ENCODE measurements around the gene YJEFN3. TPM values are rescaled to one million over a fixed set of nuclear protein-coding genes. Genes with fewer than 3 reads are reported as not detected.

Gene YJEFN3
- polyA plus RNA-seq, 1 donor (not counting 4 experiments of a cell fraction or from before 2014, with no cell fraction given), result 1.2 TPM

DNA sequence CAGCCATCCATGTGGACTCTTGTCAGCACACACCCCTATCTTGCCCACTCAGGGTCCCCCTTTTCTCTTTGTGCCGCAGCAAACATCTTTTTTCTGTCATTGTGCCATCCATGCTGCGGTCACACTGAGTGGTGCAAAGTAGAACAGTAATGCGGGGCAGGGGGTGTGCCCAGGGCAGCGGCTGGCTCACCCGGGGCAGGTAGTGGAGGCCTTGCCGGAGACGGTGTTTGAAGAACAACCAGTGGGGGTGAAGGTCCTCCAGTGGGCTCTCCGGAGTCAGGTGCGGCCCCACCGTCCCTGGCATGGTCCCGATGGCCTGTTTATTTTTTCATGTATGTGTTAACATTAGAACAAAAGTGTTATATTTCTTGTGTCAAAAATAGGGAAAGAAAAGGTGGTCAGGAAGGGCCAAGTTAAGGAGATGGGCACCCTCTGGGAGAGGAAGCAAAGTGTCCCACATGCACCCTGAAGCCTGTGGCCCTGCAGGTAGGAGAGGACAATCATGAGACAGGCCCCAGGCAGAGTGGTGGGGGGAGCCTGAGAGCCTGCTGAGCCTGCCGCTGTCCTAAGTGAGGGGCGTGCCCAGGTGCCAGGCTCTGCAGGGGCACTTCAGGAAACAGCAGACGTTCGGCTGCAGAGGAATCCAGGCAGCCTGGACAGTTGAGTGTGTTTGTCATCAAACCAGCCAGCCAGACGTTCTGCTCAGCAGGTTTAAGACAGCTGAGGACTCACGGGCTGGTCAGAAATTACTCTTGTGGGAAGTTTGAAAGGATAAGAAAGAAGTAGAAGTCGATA is 25.7 kb upstream of the YJEFN3 start:
- DNase-seq (ENCODE audit: low read depth, low spot score), result no peak
- dilution Hi-C loops (cut with MboI; ENCODE audit: extremely low pct_ligation_motif_present, low sequenced_read_pairs), result no loop called here
- H3K9me1 ChIP-seq (ENCODE audit: control insufficient read depth, extremely low read depth, insufficient read depth, low read length), result no peaks in the 10 kb centered on the region
- H3K9ac ChIP-seq (ENCODE audit: control insufficient read depth, extremely low read depth, insufficient read depth, low read length), result no peak overlapping the region
- no peak overlapping the region for H3K27ac ChIP-seq (ENCODE audit: control insufficient read depth, insufficient read depth, low read length)
- no peak overlapping the region for H3K4me2 ChIP-seq (ENCODE audit: control insufficient read depth, extremely low read depth, insufficient read depth, low read depth, low read length)
- no peaks in the 10 kb centered on the region for H4K20me1 ChIP-seq (ENCODE audit: control insufficient read depth, extremely low read depth, insufficient read depth, low read length)
- no peaks in the 10 kb centered on the region for H3K79me2 ChIP-seq (ENCODE audit: control insufficient read depth, insufficient read depth, low read length)
- H3K9me3 ChIP-seq (ENCODE audit: control insufficient read depth, low read depth, low read length), result no peaks in the 10 kb centered on the region
- H3K4me1 ChIP-seq (ENCODE audit: control insufficient read depth, extremely low read depth, insufficient read depth, low read length), result no peaks in the 10 kb centered on the region
- H3K27me3 ChIP-seq (ENCODE audit: control insufficient read depth, extremely low read depth, insufficient read depth, low read length), result no peaks in the 10 kb centered on the region
- H3K36me3 ChIP-seq (ENCODE audit: control insufficient read depth in 2 of 2, extremely low read depth in 1 of 2, insufficient read depth in 2 of 2, low read length in 2 of 2), result peaks cover 37 to 45% of the 10 kb centered on the region in 2 experiments
- H2AFZ ChIP-seq (ENCODE audit: control insufficient read depth, low read length), result no peak overlapping the region
- H3K4me3 ChIP-seq (ENCODE audit: control insufficient read depth in 2 of 3, extremely low read depth in 1 of 3, insufficient read depth in 2 of 3, low read depth in 1 of 3, low read length in 3 of 3), result no peak overlapping the region
- no peak for FAIRE-seq
- TF ChIP-seq EZH2 (IDR thresholded peaks at IDR 0.05; ENCODE audit: low read length) (no peak), CTCF (optimal IDR thresholded peaks at IDR 0.05 in 1 of 3, IDR thresholded peaks at IDR 0.05 in 1 of 3, conservative IDR thresholded peaks at IDR 0.05 in 1 of 3; ENCODE audit: extremely low read depth in 1 of 3, insufficient read depth in 2 of 3, low read length in 3 of 3) (no peak)

GRCh38 chr19:19504754-19505668 is 23.7 kb upstream of the YJEFN3 start:
- H3K4me2 ChIP-seq (ENCODE audit: control insufficient read depth, extremely low read depth, insufficient read depth, low read depth, low read length), result no peak overlapping the region
- H3K4me1 ChIP-seq (ENCODE audit: control insufficient read depth, extremely low read depth, insufficient read depth, low read length), result no peaks in the 10 kb centered on the region
- TF ChIP-seq CTCF (optimal IDR thresholded peaks at IDR 0.05 in 1 of 3, IDR thresholded peaks at IDR 0.05 in 1 of 3, conservative IDR thresholded peaks at IDR 0.05 in 1 of 3; ENCODE audit: extremely low read depth in 1 of 3, insufficient read depth in 2 of 3, low read length in 3 of 3) (no peak), EZH2 (IDR thresholded peaks at IDR 0.05; ENCODE audit: low read length) (no peak)
- no peak overlapping the region for H3K27ac ChIP-seq (ENCODE audit: control insufficient read depth, insufficient read depth, low read length)
- H2AFZ ChIP-seq (ENCODE audit: control insufficient read depth, low read length), result no peak overlapping the region
- FAIRE-seq (no peak), DNase-seq (ENCODE audit: low read depth, low spot score) (no peak)
- H3K27me3 ChIP-seq (ENCODE audit: control insufficient read depth, extremely low read depth, insufficient read depth, low read length), result no peaks in the 10 kb centered on the region
- no peaks in the 10 kb centered on the region for H3K9me3 ChIP-seq (ENCODE audit: control insufficient read depth, low read depth, low read length)
- no peaks in the 10 kb centered on the region for H4K20me1 ChIP-seq (ENCODE audit: control insufficient read depth, extremely low read depth, insufficient read depth, low read length)
- dilution Hi-C loops (cut with MboI; ENCODE audit: extremely low pct_ligation_motif_present, low sequenced_read_pairs), result no loop called here
- peaks cover 32 to 34% of the 10 kb centered on the region in 2 experiments for H3K36me3 ChIP-seq (ENCODE audit: control insufficient read depth in 2 of 2, extremely low read depth in 1 of 2, insufficient read depth in 2 of 2, low read length in 2 of 2)
- no peak overlapping the region for H3K4me3 ChIP-seq (ENCODE audit: control insufficient read depth in 2 of 3, extremely low read depth in 1 of 3, insufficient read depth in 2 of 3, low read depth in 1 of 3, low read length in 3 of 3)
- no peaks in the 10 kb centered on the region for H3K9me1 ChIP-seq (ENCODE audit: control insufficient read depth, extremely low read depth, insufficient read depth, low read length)
- no peak overlapping the region for H3K9ac ChIP-seq (ENCODE audit: control insufficient read depth, extremely low read depth, insufficient read depth, low read length)
- no peaks in the 10 kb centered on the region for H3K79me2 ChIP-seq (ENCODE audit: control insufficient read depth, insufficient read depth, low read length)
